ENCODE results near the gene IFITM5. TPM values are rescaled to one million over a fixed set of nuclear protein-coding genes. Genes with fewer than 3 reads are reported as not detected.
"Not testable (repeated sequence)": the region's sequence is repeated elsewhere in the genome, so short reads cannot be mapped to it uniquely, and the experiment has no call there.

The IFITM5 gene
- total RNA-seq, 1 donor from 2014 or later: not detected

GRCh38 chr11:313304-313786 lies 14.0 kb upstream of the IFITM5 start:
- Mint-ChIP-seq H3K4me3 (ENCODE audit: unreplicated experiment) (no peak overlapping the region), H3K4me1 (ENCODE audit: low read depth, unreplicated experiment) (peaks cover 8% of the 10 kb centered on the region), H3K9me3 (ENCODE audit: unreplicated experiment) (peaks cover 8% of the 10 kb centered on the region), H3K27ac (ENCODE audit: unreplicated experiment) (no peak overlapping the region), H3K36me3 (ENCODE audit: unreplicated experiment) (no peaks in the 10 kb centered on the region), H3K27me3 (ENCODE audit: unreplicated experiment) (peaks cover 21% of the 10 kb centered on the region)
- TF ChIP-seq, protein P1, sequence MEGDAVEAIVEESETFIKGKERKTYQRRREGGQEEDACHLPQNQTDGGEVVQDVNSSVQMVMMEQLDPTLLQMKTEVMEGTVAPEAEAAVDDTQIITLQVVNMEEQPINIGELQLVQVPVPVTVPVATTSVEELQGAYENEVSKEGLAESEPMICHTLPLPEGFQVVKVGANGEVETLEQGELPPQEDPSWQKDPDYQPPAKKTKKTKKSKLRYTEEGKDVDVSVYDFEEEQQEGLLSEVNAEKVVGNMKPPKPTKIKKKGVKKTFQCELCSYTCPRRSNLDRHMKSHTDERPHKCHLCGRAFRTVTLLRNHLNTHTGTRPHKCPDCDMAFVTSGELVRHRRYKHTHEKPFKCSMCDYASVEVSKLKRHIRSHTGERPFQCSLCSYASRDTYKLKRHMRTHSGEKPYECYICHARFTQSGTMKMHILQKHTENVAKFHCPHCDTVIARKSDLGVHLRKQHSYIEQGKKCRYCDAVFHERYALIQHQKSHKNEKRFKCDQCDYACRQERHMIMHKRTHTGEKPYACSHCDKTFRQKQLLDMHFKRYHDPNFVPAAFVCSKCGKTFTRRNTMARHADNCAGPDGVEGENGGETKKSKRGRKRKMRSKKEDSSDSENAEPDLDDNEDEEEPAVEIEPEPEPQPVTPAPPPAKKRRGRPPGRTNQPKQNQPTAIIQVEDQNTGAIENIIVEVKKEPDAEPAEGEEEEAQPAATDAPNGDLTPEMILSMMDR (IDR thresholded peaks at IDR 0.05; ENCODE audit: partially characterized antibody, unreplicated experiment): no peak
- DNase-seq: no peak

- peaks cover 13% of the 10 kb centered on the region for H3K4me1 Mint-ChIP-seq (ENCODE audit: low read depth, unreplicated experiment)
- DNase-seq: no peak
- peaks cover 19% of the 10 kb centered on the region for H3K27me3 Mint-ChIP-seq (ENCODE audit: unreplicated experiment)
- H3K9me3 Mint-ChIP-seq (ENCODE audit: unreplicated experiment): peaks cover 8% of the 10 kb centered on the region
- H3K36me3 Mint-ChIP-seq (ENCODE audit: unreplicated experiment): no peaks in the 10 kb centered on the region
- peak overlapping the region; percentile 76 for H3K4me3 Mint-ChIP-seq (ENCODE audit: unreplicated experiment)
- no peak overlapping the region for H3K27ac Mint-ChIP-seq (ENCODE audit: unreplicated experiment)
- TF ChIP-seq, protein P1 (IDR thresholded peaks at IDR 0.05; ENCODE audit: partially characterized antibody, unreplicated experiment): no peak
Measured at GRCh38 chr11:312092-312816, 12.9 kb upstream of the IFITM5 start.

- Mint-ChIP-seq H3K27me3 (ENCODE audit: unreplicated experiment) (peaks cover 19% of the 10 kb centered on the region), H3K4me1 (ENCODE audit: low read depth, unreplicated experiment) (peaks cover 13% of the 10 kb centered on the region)
- not testable (repeated sequence) for H3K27ac Mint-ChIP-seq (ENCODE audit: unreplicated experiment); DNase-seq; H3K4me3 Mint-ChIP-seq (ENCODE audit: unreplicated experiment); H3K36me3 Mint-ChIP-seq (ENCODE audit: unreplicated experiment); H3K9me3 Mint-ChIP-seq (ENCODE audit: unreplicated experiment)
Measured at GRCh38 chr11:311013-311748, 11.9 kb upstream of the IFITM5 start.

GRCh38 chr11:309979-310572 lies 10.8 kb upstream of the IFITM5 start:
- not testable (repeated sequence) for H3K36me3 Mint-ChIP-seq (ENCODE audit: unreplicated experiment); H3K9me3 Mint-ChIP-seq (ENCODE audit: unreplicated experiment); H3K4me3 Mint-ChIP-seq (ENCODE audit: unreplicated experiment); H3K27ac Mint-ChIP-seq (ENCODE audit: unreplicated experiment); DNase-seq
- Mint-ChIP-seq H3K27me3 (ENCODE audit: unreplicated experiment) (peaks cover 19% of the 10 kb centered on the region), H3K4me1 (ENCODE audit: low read depth, unreplicated experiment) (peaks cover 19% of the 10 kb centered on the region)

DNA sequence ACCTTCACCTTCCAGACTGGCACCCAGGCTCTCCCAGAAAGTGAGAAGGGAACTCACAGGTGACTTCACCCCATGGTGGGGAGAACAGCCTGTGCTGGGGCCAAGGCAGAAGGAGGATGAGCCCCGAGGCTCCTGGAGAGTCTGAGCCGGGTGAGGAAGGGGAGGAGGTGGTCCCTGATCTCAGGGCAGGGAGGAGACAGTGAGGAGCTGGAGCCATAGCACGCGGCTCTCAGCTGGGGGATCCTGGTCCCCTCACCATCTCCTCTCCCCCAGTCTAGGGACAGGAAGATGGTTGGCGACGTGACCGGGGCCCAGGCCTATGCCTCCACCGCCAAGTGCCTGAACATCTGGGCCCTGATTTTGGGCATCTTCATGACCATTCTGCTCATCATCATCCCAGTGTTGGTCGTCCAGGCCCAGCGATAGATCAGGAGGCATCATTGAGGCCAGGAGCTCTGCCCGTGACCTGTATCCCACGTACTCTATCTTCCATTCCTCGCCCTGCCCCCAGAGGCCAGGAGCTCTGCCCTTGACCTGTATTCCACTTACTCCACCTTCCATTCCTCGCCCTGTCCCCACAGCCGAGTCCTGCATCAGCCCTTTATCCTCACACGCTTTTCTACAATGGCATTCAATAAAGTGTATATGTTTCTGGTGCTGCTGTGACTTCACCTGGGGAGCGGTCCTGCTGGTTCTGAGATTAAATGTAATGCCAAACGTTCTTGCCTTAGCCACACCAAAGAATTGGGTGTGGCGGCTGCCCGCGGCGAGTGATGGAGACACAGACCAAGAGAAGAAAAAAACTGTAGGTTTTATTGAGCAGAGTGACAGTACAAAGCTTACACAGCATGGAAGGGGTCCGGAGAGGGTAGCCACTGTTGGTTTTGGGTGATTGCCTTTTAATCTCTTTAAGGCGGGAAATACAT lies 9.7 kb upstream of the IFITM5 start:
- peaks cover 15% of the 10 kb centered on the region for H3K27me3 Mint-ChIP-seq (ENCODE audit: unreplicated experiment)
- H3K4me1 Mint-ChIP-seq (ENCODE audit: low read depth, unreplicated experiment): peaks cover 16% of the 10 kb centered on the region
- peak overlapping the region; percentile 4 for H3K27ac Mint-ChIP-seq (ENCODE audit: unreplicated experiment)
- H3K4me3 Mint-ChIP-seq (ENCODE audit: unreplicated experiment): peak overlapping the region; percentile 57
- not testable (repeated sequence) for DNase-seq; H3K36me3 Mint-ChIP-seq (ENCODE audit: unreplicated experiment); H3K9me3 Mint-ChIP-seq (ENCODE audit: unreplicated experiment)

DNA sequence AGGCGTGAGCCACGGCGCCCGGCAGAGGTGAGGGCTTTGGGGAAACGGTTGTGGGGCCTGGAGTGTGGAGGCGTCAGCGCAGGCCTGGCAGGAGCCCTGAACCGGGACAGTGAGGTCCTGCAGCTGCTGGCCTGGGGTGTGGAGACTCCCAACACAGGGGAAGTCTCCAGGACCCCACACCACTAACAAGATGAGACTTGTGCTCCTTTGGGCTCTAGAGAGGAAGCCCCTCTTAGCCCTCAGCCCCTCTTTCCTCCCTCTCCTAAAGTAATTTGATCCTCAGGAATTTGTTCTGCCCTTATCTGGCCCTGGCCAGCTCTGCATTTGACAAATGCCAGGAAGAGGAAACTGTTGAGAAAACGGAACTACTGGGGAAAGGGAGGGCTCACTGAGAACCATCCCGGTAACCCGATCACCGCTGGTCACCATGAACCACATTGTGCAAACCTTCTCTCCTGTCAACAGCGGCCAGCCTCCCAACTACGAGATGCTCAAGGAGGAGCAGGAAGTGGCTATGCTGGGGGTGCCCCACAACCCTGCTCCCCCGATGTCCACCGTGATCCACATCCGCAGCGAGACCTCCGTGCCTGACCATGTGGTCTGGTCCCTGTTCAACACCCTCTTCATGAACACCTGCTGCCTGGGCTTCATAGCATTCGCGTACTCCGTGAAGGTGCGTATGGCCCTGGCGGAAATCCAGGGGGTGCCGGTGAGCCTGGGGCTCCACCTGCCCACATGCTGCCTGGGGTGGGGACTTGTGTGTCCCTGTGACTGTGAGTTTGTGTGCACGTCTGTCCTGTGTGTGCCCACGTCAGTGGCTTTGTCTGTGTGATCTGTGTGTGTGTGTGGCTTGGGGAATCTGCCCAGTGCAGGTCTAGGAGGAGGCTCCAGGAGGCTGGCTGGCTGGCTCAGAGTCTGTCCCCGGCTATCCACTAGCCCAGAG lies 8.7 kb upstream of the IFITM5 start, which contains the start of gene IFITM2:
Gene IFITM2 (plus strand): TSS at position 51 of the 943 bp plus-strand sequence. CDS start 377 bp downstream, at position 428.
- H3K9me3 Mint-ChIP-seq (ENCODE audit: unreplicated experiment); DNase-seq; H3K27ac Mint-ChIP-seq (ENCODE audit: unreplicated experiment); H3K36me3 Mint-ChIP-seq (ENCODE audit: unreplicated experiment): not testable (repeated sequence)
- Mint-ChIP-seq H3K4me1 (ENCODE audit: low read depth, unreplicated experiment) (peaks cover 16% of the 10 kb centered on the region), H3K27me3 (ENCODE audit: unreplicated experiment) (peaks cover 13% of the 10 kb centered on the region), H3K4me3 (ENCODE audit: unreplicated experiment) (peak within 1 kb of the TSS; percentile 47)
